ENCODE data around the gene GUCY2C. TPM values are rescaled to one million over a fixed set of nuclear protein-coding genes. Genes with fewer than 3 reads are reported as not detected.

The GUCY2C gene
- total and polyA plus RNA-seq, 2 donors (not counting 1 experiment from before 2014, with no cell fraction given) = 0.28 to 0.37 TPM

- H3K4me1 Mint-ChIP-seq = peaks cover 27% of the 10 kb centered on the region
- ATAC-seq (ENCODE audit: low read depth) (no peak), DNase-seq (no peak)
- H3K27me3 Mint-ChIP-seq = peaks cover 3% of the 10 kb centered on the region
- H3K4me2 ChIP-seq (replicated peaks; ENCODE audit: low read depth, low read length, poor library complexity, severe bottlenecking) = no peak overlapping the region
- ChIA-PET CTCF (interaction anchor here (1.0 kb wide), 1 partner anchor 51 kb away, joined by 3 read pairs; no protein-coding TSS in a partner anchor), POLR2A (no interaction called here)
- TF ChIP-seq CTCF (IDR thresholded peaks at IDR 0.05) (no peak), EZH2 (IDR thresholded peaks at IDR 0.05; ENCODE audit: borderline replicate concordance, insufficient read depth, low read depth, low read length, poor library complexity, severe bottlenecking) (no peak)
- 20% methylated on average over 1 of the region's 8 CpGs for WGBS (ENCODE audit: insufficient coverage)
- H3K9me3 Mint-ChIP-seq (ENCODE audit: insufficient read depth) = no peaks in the 10 kb centered on the region
- H3K36me3 ChIP-seq (replicated peaks in 1 of 2; ENCODE audit: control extremely low read depth in 1 of 2, control insufficient read depth in 1 of 2, extremely low read depth in 1 of 2, insufficient read depth in 2 of 2, low read length in 1 of 2) = no peaks in the 10 kb centered on the region
- no peak overlapping the region for H3K27ac ChIP-seq (ENCODE audit: low read length in 2 of 2)
- no peak overlapping the region for H2AFZ ChIP-seq (ENCODE audit: insufficient read depth, low read depth, low read length, poor library complexity, severe bottlenecking)
- H3K4me1 ChIP-seq (ENCODE audit: control insufficient read depth in 2 of 2, insufficient read depth in 2 of 2, low read length in 2 of 2) = peaks cover 6 to 23% of the 10 kb centered on the region in 2 donors
- no peaks in the 10 kb centered on the region for H4K20me1 ChIP-seq (ENCODE audit: control insufficient read depth, insufficient read depth, low read length, poor library complexity, severe bottlenecking)
- H3K9me3 ChIP-seq (ENCODE audit: control extremely low read depth in 1 of 3, control insufficient read depth in 2 of 3, insufficient read depth in 1 of 3, low read length in 2 of 3) = peaks cover 0 to 3% (median 1%) of the 10 kb centered on the region in 3 donors
- H3K4me3 Mint-ChIP-seq = no peak overlapping the region
- no peak overlapping the region for H3K27ac Mint-ChIP-seq
- intact Hi-C loops (cut with micrococcal nuclease) = loop anchor here (5.0 kb wide), 1 partner anchor 35 kb away; no protein-coding TSS in a partner anchor
- no peak overlapping the region for H3K9ac ChIP-seq (ENCODE audit: low read length)
- no peaks in the 10 kb centered on the region for H3K79me2 ChIP-seq (ENCODE audit: control insufficient read depth, insufficient read depth, low read length)
- peaks cover 0 to 2% (median 0%) of the 10 kb centered on the region in 4 experiments for H3K27me3 ChIP-seq (replicated peaks in 1 of 4; ENCODE audit: control extremely low read depth in 1 of 4, control insufficient read depth in 3 of 4, insufficient read depth in 4 of 4, low read length in 3 of 4)
- no peak overlapping the region for H3K4me3 ChIP-seq (ENCODE audit: control extremely low read depth in 1 of 5, extremely low read depth in 1 of 5, insufficient read depth in 1 of 5, low read depth in 2 of 5, low read length in 4 of 5)
Observed at GRCh38 chr12:14576896-14577295, 119.5 kb downstream of the GUCY2C start.

GRCh38 chr12:14575585-14575984, 120.8 kb downstream of the GUCY2C start:
- H3K27me3 Mint-ChIP-seq = peaks cover 3% of the 10 kb centered on the region
- ChIA-PET POLR2A (no interaction called here), CTCF (interaction anchor here (1.1 to 5.5 kb wide), 2 partner anchors 38 to 44 kb away, joined by 7 to 31 read pairs; no protein-coding TSS in a partner anchor)
- Histone ChIP-seq H3K27me3 (replicated peaks in 1 of 4; ENCODE audit: control extremely low read depth in 1 of 4, control insufficient read depth in 3 of 4, insufficient read depth in 4 of 4, low read length in 3 of 4) (peaks cover 0 to 2% (median 0%) of the 10 kb centered on the region in 4 experiments), H3K9ac (ENCODE audit: low read length) (no peak overlapping the region), H3K79me2 (ENCODE audit: control insufficient read depth, insufficient read depth, low read length) (no peaks in the 10 kb centered on the region), H3K4me3 (ENCODE audit: control extremely low read depth in 1 of 5, extremely low read depth in 1 of 5, insufficient read depth in 1 of 5, low read depth in 2 of 5, low read length in 4 of 5) (no peak overlapping the region), H3K4me2 (replicated peaks; ENCODE audit: low read depth, low read length, poor library complexity, severe bottlenecking) (no peak overlapping the region), H3K36me3 (replicated peaks in 1 of 2; ENCODE audit: control extremely low read depth in 1 of 2, control insufficient read depth in 1 of 2, extremely low read depth in 1 of 2, insufficient read depth in 2 of 2, low read length in 1 of 2) (no peaks in the 10 kb centered on the region), H3K27ac (ENCODE audit: low read length in 2 of 2) (no peak overlapping the region), H3K9me3 (ENCODE audit: control extremely low read depth in 1 of 3, control insufficient read depth in 2 of 3, insufficient read depth in 1 of 3, low read length in 2 of 3) (peaks cover 0 to 3% (median 1%) of the 10 kb centered on the region in 3 donors), H2AFZ (ENCODE audit: insufficient read depth, low read depth, low read length, poor library complexity, severe bottlenecking) (no peak overlapping the region), H3K4me1 (ENCODE audit: control insufficient read depth in 2 of 2, insufficient read depth in 2 of 2, low read length in 2 of 2) (peaks cover 6 to 23% of the 10 kb centered on the region in 2 donors), H4K20me1 (ENCODE audit: control insufficient read depth, insufficient read depth, low read length, poor library complexity, severe bottlenecking) (no peaks in the 10 kb centered on the region)
- TF ChIP-seq EZH2 (IDR thresholded peaks at IDR 0.05; ENCODE audit: borderline replicate concordance, insufficient read depth, low read depth, low read length, poor library complexity, severe bottlenecking) (no peak), CTCF (IDR thresholded peaks at IDR 0.05) (no peak)
- ATAC-seq (ENCODE audit: low read depth) (no peak), DNase-seq (no peak)
- H3K27ac Mint-ChIP-seq = no peak overlapping the region
- WGBS (ENCODE audit: insufficient coverage) = no CpG with 5 or more reads among the region's 1 CpG
- intact Hi-C loops (cut with micrococcal nuclease) = loop anchor here (5.0 kb wide), 1 partner anchor 37 kb away; no protein-coding TSS in a partner anchor
- H3K9me3 Mint-ChIP-seq (ENCODE audit: insufficient read depth) = no peaks in the 10 kb centered on the region
- H3K4me3 Mint-ChIP-seq = no peak overlapping the region
- H3K4me1 Mint-ChIP-seq = peaks cover 27% of the 10 kb centered on the region
